Measurements from ENCODE around the gene GPN3.
"Not testable (repeated sequence)": the region's sequence is repeated elsewhere in the genome, so short reads cannot be mapped to it uniquely, and the experiment has no call there.

The GPN3 gene

DNA sequence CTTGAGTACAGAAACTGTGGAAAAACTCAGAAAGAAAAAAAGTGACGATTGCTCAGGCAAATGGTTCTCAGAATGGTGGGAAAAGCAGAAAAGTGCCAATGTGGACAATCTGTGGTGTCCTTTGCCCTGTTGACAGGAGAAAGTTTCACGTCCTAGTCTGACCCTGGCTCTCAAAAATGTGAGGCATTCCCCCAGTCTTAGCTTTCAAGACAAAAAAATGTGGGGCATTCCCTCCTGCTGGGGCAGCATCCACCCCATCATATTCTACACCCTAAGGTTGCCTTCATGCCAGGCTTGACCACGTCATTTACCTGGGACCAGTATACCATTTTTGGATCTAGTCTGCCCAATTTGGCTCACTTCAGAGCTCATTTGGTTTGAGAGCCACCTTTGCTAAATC is 43.8 kb downstream of the GPN3 start:
- TF ChIP-seq JUND (IDR thresholded peaks at IDR 0.05; ENCODE audit: low read depth) = no peak
- no peak for DNase-seq (ENCODE audit: low read depth in 1 of 2, low spot score in 1 of 2)
- in situ Hi-C loops (cut with HindIII; ENCODE audit: low pct_unique_long_range_greater_than_20kb, low sequenced_read_pairs) = no loop called here

DNA sequence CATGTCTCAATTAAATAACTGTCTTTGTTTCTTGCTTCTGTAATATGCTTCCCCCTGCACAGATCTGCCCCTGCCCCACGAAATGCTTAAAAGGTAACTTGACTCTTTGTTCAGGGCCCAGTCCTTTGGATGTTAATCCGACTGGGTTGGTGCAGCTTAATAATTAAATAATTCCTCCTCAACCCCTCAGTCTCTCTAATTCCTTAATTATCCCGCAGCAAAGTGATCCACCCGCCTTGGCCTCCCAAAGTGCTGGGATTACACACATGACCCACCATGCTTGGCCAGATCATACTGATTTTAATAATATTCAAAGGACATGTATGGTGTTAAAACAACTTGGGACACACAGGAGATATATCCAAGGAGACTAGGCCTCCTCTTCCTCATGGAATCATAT is 46.4 kb downstream of the GPN3 start:
- in situ Hi-C loops (cut with HindIII; ENCODE audit: low pct_unique_long_range_greater_than_20kb, low sequenced_read_pairs) = no loop called here
- TF ChIP-seq JUND (IDR thresholded peaks at IDR 0.05; ENCODE audit: low read depth) = no peak
- no peak for DNase-seq (ENCODE audit: low read depth in 1 of 2, low spot score in 1 of 2)

DNA sequence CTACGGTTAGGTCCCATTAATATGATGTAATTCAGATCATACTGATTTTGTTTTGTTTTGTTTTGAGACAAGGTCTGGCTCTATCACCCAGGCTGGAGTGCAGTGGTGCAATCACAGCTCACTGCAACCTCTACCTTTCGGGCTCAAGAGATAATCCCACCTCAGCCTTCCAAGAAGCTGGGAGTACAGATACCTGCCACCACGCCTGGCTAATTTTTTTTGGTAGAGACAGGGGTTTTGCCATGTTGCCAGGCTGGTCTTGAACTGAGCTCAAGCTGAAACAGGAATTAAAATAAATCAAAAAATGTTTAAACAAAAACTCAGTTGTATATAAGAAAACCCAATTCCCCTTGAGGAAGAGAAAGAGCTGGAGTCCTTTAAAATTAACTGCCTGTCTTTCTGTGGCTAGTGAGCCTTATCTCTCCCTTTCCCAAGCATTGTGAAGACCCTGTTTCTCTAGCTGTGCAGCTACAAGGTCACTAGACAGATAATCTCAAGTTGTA is 46.8 kb downstream of the GPN3 start:
- in situ Hi-C loops (cut with HindIII; ENCODE audit: low pct_unique_long_range_greater_than_20kb, low sequenced_read_pairs) = no loop called here
- no peak for TF ChIP-seq JUND (IDR thresholded peaks at IDR 0.05; ENCODE audit: low read depth)
- no peak for DNase-seq (ENCODE audit: low read depth in 1 of 2, low spot score in 1 of 2)

DNA sequence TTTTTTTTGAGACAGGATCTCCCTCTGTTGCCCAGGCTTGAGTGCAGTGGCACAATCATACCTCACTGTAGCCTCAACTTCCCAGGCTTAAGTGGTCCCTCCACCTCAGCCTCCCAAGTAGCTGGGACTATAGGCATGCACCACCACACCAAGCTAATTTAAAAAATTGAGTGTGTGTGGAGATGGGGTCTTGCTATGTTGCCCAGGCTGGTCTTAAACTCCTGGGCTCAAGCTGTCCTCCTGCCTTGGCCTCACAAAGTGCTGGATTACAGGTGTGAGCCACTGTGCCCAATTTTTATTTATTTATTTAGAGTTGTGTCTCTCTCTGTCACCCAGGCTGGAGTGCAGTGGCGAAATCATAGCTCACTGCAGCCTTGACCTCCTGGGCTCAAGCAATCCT is 47.4 kb downstream of the GPN3 start:
- in situ Hi-C loops (cut with HindIII; ENCODE audit: low pct_unique_long_range_greater_than_20kb, low sequenced_read_pairs); DNase-seq (ENCODE audit: low read depth in 1 of 2, low spot score in 1 of 2): not testable (repeated sequence)

DNA sequence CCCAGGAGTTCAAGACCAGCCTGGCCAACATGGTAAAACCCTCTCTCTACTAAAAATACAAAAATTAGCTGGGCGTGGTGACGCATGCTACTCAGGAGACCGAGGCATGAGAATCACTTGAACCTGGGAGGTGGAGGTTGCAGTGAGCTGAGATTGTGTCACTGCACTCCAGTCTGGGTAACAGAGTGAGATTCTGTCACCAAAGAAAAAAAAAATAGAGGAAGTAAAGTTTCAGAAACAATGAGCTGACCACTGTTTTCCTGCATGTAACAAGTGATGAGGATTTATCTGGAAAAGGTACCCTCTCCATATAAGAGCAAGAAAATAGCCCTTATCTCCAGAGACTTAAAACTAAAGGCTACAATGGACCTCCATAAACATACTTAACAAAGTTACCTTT is 50.9 kb downstream of the GPN3 start:
- DNase-seq (ENCODE audit: low read depth in 1 of 2, low spot score in 1 of 2); in situ Hi-C loops (cut with HindIII; ENCODE audit: low pct_unique_long_range_greater_than_20kb, low sequenced_read_pairs): not testable (repeated sequence)

DNA sequence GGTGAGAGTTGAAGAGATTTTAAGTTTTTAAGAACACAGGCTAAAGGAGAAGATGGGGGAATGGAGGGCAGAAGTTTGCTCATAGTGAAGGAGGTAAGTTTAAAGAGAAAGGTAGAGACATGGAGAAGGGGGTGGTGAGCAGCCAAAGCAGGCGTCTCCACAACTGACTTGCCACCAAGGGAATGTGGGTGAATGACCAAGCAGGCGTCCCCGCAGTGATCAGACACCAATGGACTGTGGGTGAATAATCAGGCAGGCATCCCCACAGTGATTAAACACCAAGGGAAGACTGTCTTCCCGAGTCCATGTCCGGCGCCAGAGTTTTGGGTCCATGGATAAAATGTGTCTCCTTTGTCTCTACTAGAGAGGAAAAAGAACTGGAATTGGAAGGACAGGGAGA is 58.0 kb downstream of the GPN3 start:
- DNase-seq (ENCODE audit: low read depth in 1 of 2, low spot score in 1 of 2); in situ Hi-C loops (cut with HindIII; ENCODE audit: low pct_unique_long_range_greater_than_20kb, low sequenced_read_pairs): not testable (repeated sequence)

DNA sequence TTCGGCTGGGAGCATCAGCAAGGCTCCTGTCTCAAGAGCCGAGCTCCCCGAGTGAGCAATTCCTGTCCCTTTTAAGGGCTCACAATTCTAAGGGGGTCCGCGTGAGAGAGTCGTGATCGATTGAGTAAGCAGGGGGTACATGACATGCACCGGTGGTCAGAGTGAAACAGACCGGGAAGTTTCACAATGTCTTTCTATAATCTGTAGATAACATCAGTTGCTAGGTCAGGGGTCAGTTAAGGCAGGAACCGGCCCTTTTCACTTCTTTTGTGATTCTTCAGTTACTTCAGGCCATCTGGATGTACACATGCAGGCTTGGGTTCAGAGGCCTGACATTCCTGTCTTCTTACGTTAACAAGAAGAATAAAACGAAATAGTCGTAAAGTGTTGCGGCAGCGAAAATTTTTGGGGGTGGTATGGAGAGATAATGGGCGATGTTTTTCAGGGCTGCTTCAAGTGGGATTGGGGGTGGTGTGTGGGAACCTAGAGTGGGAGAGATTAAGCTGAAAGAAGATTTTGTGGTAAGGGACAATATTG is 62.9 kb downstream of the GPN3 start:
- in situ Hi-C loops (cut with HindIII; ENCODE audit: low pct_unique_long_range_greater_than_20kb, low sequenced_read_pairs); DNase-seq (ENCODE audit: low read depth in 1 of 2, low spot score in 1 of 2): not testable (repeated sequence)

DNA sequence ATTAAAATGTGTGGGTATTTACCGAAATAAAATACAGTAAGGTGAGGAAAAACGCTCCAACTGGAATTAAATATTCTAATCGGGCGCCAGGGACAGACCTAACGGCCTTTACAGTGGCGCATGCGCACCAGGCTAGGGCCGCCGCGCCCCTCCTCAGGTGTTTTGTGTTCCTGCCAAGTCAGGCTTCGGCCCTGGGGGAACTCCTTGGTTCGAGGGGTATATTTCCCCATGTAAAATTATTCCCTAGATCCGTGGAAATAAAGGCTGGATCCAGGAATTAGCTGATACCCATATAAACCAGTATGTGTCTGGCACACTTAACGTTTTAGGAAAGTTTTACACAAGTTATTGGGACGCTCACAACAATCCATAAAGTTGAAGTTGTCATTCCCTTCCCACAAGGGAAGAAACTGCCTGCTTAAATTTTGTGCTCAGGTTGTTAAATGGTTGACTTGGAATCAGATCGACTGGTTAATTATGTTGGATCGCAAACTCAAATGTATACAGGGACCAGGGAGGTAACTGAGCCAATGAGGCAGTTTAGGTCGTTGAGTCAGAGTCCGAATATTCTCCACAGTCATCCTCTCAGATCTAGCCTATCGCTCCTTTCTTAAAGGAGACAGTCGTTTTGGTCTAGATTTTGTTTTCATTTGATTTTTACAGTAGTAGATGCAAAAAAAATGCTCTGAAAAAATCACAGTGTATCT is 63.9 kb downstream of the GPN3 start:
- in situ Hi-C loops (cut with HindIII; ENCODE audit: low pct_unique_long_range_greater_than_20kb, low sequenced_read_pairs) = no loop called here
- TF ChIP-seq JUND (IDR thresholded peaks at IDR 0.05; ENCODE audit: low read depth) = no peak
- DNase-seq (ENCODE audit: low read depth in 1 of 2, low spot score in 1 of 2) = peak; percentile 88 to 90

DNA sequence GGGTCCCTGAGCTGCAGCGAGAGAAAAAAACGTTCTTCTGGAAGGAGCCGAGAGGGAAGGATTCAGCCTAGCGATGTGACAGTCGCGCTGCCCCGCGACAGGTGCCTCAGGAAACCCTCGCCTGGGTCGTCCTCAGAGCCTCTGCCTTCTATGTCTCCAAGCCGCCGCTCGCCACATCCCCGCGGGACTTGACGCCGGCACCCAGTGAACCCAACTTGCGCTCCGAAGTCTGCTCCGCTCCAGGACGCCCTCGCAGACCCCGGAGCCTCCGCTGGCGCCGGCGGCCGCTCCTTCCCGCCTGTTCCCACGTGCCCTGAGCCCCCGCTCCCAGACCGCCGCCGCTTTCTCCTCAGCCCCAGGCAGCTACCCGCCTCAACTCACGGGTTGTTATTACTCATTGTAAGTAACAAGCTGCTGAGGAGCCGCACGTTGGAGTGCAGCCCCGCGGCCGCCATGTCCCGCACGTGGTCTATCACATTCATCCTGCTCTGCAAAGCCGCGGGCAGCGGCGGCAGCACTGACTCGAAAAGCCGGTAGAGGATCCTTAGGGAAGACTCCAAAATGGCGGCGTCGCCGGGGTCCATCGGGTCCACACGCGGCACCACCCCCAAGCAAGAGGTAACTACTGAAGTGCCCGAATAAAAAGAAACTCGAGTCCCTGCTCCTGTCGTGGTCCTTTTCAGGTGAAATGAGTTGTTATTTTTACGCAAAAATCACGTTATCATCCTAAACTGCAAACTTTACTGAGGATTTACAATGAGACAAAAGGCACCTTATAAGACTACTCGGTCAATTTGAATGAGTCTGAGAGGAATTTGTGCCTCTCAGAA is 64.7 kb downstream of the GPN3 start, which contains the start of gene ANAPC7:
Gene ANAPC7, minus strand, starts transcription at position 563 of the 830 bp plus-strand sequence. Its CDS starts 81 bp downstream, at position 482.
- DNase-seq (ENCODE audit: low read depth in 1 of 2, low spot score in 1 of 2) = peak; percentile 83 to 97
- no peak for TF ChIP-seq JUND (IDR thresholded peaks at IDR 0.05; ENCODE audit: low read depth)
- in situ Hi-C loops (cut with HindIII; ENCODE audit: low pct_unique_long_range_greater_than_20kb, low sequenced_read_pairs) = no loop called here
